DND-41 (cell line): ENCODE data around the gene ANXA2.

Experiments
- ATAC-seq: fragments of 200-7000 bp; cut with Tn5 transposase; 3 replicates; pipeline ENCODE4 v1.9.1; 2021; ENCODE audit warnings: low read depth; ENCODE audit not compliant: insufficient read depth
- DNase-seq: peaks from one replicate; pipeline ENCODE4 v3.0.0-alpha.2; 2020
- H2AFZ ChIP-seq: 2 replicates; pipeline ENCODE4 v1.6.0; 2012; ENCODE audit warnings: low read depth, low read length
- H3K27ac ChIP-seq: 2 replicates; pipeline ENCODE4 v1.5.1; 2012; ENCODE audit warnings: low read length, inconsistent platforms
- H3K27me3 ChIP-seq: fragments of 200-600 bp; sonication (generic); 2 replicates; pipeline ENCODE4 v1.6.0; 2012; ENCODE audit warnings: low read length, mild to moderate bottlenecking, inconsistent platforms; ENCODE audit not compliant: insufficient read depth, poor library complexity
- H3K36me3 ChIP-seq: 2 replicates; pipeline ENCODE4 v1.5.1; 2012; ENCODE audit warnings: low read length, inconsistent platforms; ENCODE audit not compliant: insufficient read depth
- H3K4me1 ChIP-seq: 2 replicates; pipeline ENCODE4 v1.5.1; 2012; ENCODE audit warnings: mild to moderate bottlenecking, low read length; ENCODE audit not compliant: insufficient read depth
- H3K4me2 ChIP-seq: 2 replicates; pipeline ENCODE4 v1.6.0; 2012; ENCODE audit warnings: mild to moderate bottlenecking, moderate library complexity, low read length, inconsistent platforms; ENCODE audit not compliant: insufficient read depth
- H3K4me3 ChIP-seq, 2 experiments: fragments of 200-600 bp in 1 of 2; shearing (Covaris generic) in 1 of 2; 2 replicates each; pipeline ENCODE4 v1.5.1; 2012 to 2016; ENCODE audit warnings: inconsistent platforms in 2 of 2, low read length in 2 of 2, mild to moderate bottlenecking in 2 of 2, low read depth in 1 of 2, moderate library complexity in 1 of 2
- H3K79me2 ChIP-seq: 2 replicates; pipeline ENCODE4 v1.6.0; 2012; ENCODE audit warnings: low read length, inconsistent platforms; ENCODE audit not compliant: insufficient read depth
- H3K9ac ChIP-seq: 2 replicates; pipeline ENCODE4 v1.6.0; 2012; ENCODE audit warnings: low read depth, mild to moderate bottlenecking, inconsistent platforms, low read length, moderate library complexity
- H3K9me3 ChIP-seq: 2 replicates; pipeline ENCODE4 v1.5.1; 2012; ENCODE audit warnings: low read length, moderate library complexity, mild to moderate bottlenecking, inconsistent platforms; ENCODE audit not compliant: insufficient read depth, severe bottlenecking
- H4K20me1 ChIP-seq: 2 replicates; pipeline ENCODE4 v1.6.0; 2012; ENCODE audit warnings: low read length; ENCODE audit not compliant: insufficient read depth
- EZH2 ChIP-seq: IDR thresholded peaks from 3 replicates; pipeline ENCODE4 v1.6.1; 2012; ENCODE audit warnings: borderline replicate concordance, low read depth, mild to moderate bottlenecking, moderate library complexity, low read length, inconsistent platforms; ENCODE audit not compliant: severe bottlenecking
- TF ChIP-seq, protein P1 (sequence below): IDR thresholded peaks from 2 replicates; pipeline ENCODE4 v1.5.1; 2012; ENCODE audit warnings: borderline replicate concordance, low read length, moderate library complexity, mild to moderate bottlenecking; ENCODE audit not compliant: poor library complexity, severe bottlenecking; ENCODE audit errors: extremely low read depth

Gene ANXA2

GRCh38 chr15:60397772-60398445 is at the start of gene ANXA2:
Gene ANXA2, minus strand, starts transcription at chr15:60397986. Its CDS starts 11,911 bp downstream, at chr15:60386075.
- peak; percentile 91 for ATAC-seq
- Histone ChIP-seq H3K36me3 (no peaks in the 10 kb centered on the region), H2AFZ (peak within 1 kb of the TSS; percentile 68), H4K20me1 (no peaks in the 10 kb centered on the region), H3K27me3 (peaks cover 23% of the 10 kb centered on the region), H3K27ac (no peak within 1 kb of the TSS), H3K4me3 (peak within 1 kb of the TSS; percentile 25 to 61; a peak in 3 of 4 replicates), H3K9me3 (no peaks in the 10 kb centered on the region), H3K4me1 (peaks cover 17% of the 10 kb centered on the region), H3K9ac (peak within 1 kb of the TSS; percentile 47), H3K79me2 (no peaks in the 10 kb centered on the region), H3K4me2 (peak within 1 kb of the TSS; percentile 87)
- peak; percentile 69 for DNase-seq
- no peak for TF ChIP-seq EZH2
- TF ChIP-seq, protein P1, sequence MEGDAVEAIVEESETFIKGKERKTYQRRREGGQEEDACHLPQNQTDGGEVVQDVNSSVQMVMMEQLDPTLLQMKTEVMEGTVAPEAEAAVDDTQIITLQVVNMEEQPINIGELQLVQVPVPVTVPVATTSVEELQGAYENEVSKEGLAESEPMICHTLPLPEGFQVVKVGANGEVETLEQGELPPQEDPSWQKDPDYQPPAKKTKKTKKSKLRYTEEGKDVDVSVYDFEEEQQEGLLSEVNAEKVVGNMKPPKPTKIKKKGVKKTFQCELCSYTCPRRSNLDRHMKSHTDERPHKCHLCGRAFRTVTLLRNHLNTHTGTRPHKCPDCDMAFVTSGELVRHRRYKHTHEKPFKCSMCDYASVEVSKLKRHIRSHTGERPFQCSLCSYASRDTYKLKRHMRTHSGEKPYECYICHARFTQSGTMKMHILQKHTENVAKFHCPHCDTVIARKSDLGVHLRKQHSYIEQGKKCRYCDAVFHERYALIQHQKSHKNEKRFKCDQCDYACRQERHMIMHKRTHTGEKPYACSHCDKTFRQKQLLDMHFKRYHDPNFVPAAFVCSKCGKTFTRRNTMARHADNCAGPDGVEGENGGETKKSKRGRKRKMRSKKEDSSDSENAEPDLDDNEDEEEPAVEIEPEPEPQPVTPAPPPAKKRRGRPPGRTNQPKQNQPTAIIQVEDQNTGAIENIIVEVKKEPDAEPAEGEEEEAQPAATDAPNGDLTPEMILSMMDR: no peak

GRCh38 chr15:60444289-60444912 is 46.6 kb upstream of the ANXA2 start:
- Histone ChIP-seq H4K20me1 (no peaks in the 10 kb centered on the region), H3K27ac (no peak overlapping the region), H3K36me3 (peaks cover 31% of the 10 kb centered on the region; the same call in 1 of the 2 replicates), H3K4me3 (no peak overlapping the region), H3K9me3 (no peaks in the 10 kb centered on the region), H3K4me1 (no peaks in the 10 kb centered on the region), H2AFZ (no peak overlapping the region), H3K4me2 (no peak overlapping the region), H3K9ac (no peak overlapping the region), H3K27me3 (no peaks in the 10 kb centered on the region), H3K79me2 (no peaks in the 10 kb centered on the region)
- DNase-seq (no peak), ATAC-seq (no peak)
- TF ChIP-seq, protein P1: no peak
- no peak for TF ChIP-seq EZH2

- DNase-seq (no peak), ATAC-seq (no peak)
- no peaks in the 10 kb centered on the region for H3K4me1 ChIP-seq
- no peaks in the 10 kb centered on the region for H4K20me1 ChIP-seq
- no peak overlapping the region for H3K9ac ChIP-seq
- peaks cover 24% of the 10 kb centered on the region; the same call in 1 of the 2 replicates for H3K36me3 ChIP-seq
- no peak overlapping the region for H3K27ac ChIP-seq
- no peak overlapping the region for H3K4me3 ChIP-seq
- TF ChIP-seq EZH2: no peak
- TF ChIP-seq, protein P1: no peak
- no peaks in the 10 kb centered on the region for H3K27me3 ChIP-seq
- no peak overlapping the region for H3K4me2 ChIP-seq
- H3K79me2 ChIP-seq: no peaks in the 10 kb centered on the region
- H3K9me3 ChIP-seq: no peaks in the 10 kb centered on the region
- no peak overlapping the region for H2AFZ ChIP-seq
These were observed 45.0 kb upstream of the ANXA2 start for GRCh38 chr15:60442763-60443162.
